HG02885 (cell line): ENCODE results near the gene CACNA2D2.

Experiments
- ATAC-seq: cut with Tn5 transposase; IDR thresholded peaks from one replicate; pipeline ENCODE4 v1.9.1; 2021; ENCODE audit warnings: mild to moderate bottlenecking; ENCODE audit not compliant: unreplicated experiment, poor library complexity

CACNA2D2 gene

DNA sequence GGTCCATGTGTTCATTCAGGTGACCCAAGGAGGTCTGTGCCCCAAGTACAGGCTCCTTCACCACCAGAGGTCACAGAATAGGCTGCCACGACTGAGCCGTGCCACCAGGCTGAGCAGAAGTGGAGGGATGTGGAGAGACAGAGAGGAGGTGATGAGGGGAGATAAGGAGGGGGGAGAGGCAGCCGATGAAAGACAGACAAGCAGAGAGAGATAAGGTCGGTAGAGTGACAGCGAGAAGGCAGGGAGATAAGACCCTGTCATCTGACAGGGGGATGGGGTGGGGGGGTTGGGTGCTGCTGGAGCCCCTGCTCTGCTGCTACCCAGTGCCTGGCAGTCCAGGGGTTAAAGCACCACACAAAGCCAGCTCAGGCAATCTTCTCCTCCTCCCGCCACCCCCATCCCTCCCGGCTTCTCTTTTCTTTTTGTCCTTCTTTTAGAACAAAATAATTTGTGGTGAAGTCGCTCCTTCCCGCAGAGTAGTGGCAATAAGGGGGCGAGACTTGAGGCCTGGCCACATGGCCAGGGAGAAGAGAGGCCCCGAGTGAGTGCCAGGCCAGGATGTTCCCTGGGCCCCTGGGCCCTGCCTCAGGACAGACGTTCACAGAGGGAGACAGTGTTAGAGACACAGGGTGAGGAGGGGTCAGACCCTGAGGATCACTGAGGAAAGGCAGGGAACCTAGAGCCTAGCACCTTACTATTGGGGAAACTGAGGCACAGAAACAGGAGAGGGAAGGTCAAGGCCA is 67.9 kb downstream of the CACNA2D2 start:
- no peak for ATAC-seq

DNA sequence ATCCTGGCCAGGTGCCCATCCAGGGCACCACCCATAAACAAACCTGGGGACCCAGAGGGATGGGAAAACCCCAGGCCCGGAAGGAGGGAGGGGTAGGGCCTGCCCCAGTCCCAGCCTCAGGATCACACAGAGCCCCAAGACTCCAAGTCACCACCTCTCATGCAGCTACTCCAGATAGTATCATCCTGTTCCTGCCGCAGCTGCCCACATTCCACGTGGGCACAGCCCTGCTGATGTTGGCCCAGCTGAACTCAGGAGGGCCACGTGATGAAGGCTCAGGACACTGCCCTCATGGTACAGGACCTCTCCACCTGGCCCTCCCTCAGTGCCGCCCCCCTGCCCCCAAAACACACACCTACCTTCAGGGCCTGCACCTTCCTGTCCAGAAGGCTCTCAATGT is 69.5 kb downstream of the CACNA2D2 start:
- no peak for ATAC-seq

DNA sequence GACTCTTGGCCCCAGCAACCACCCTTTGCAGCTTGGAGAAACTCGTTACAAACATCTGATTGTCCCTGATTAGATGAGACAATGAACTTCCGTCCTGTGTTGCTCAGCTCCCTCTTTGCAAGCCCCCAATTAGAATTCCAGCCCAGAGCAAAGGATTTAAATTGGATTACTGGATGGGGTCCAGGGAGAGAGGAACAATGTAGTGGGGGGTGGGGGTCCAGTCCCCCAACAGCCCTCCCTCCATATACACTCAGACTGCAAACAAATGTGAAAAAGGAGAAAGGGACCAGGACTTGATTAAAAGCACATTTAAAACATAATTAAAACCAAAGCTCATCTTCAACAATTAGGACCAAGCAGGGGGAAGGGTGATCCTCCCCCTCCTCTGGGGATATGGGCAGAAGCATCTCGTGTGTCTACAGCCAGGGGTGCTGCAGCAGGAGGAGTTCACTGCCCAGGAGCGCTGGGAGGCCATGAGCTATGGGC is 72.4 kb downstream of the CACNA2D2 start:
- no peak for ATAC-seq

DNA sequence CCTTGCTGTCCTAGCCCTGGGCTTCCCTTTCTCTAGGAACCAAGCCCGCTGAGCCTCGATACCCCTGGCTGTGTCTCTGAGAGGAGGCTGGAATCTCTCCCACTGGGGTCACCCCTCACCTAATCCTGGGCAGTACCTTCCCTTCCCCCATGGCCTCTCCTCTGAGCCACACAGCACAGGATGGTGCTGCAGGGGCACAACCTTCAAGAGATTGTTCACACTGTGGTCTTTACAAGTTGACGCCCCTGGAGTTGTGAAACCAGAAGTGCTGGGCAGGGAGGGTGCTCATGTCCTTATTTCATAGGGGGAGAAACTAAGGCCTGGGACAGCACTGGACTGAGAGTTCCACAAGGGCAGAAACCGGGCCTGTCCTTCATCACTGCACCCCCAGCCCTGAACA is 73.2 kb downstream of the CACNA2D2 start:
- no peak for ATAC-seq

DNA sequence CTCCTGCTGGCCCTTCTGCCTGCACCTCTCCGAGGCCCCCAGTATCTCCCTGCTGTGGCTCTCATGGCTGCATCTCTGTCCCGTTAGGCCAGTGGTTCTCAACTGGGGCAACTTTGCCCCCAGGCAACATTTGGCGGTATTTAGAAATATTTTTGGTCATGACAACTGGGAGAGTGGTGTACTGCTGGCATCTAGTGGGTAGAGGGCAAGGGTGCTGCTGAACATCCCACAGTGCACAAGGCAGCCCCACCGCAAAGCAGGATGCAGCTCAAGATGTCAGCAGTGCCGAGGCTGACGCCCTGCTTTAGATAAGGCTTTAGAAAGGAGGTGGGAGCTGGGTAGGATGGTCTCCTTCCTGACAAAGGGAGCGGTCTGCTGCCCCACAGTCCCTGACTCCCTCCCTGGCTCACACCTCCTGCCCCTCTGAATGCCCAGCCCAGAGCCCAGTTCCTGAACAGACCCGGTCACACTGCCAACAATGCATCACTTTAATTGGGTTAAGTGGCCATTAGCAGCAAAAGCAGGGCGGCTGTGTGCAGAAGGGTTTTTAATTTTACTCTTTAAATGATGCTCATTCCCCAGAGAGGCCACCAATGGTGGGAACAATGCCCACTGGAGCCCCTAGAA is 75.3 kb downstream of the CACNA2D2 start:
- ATAC-seq: no peak

DNA sequence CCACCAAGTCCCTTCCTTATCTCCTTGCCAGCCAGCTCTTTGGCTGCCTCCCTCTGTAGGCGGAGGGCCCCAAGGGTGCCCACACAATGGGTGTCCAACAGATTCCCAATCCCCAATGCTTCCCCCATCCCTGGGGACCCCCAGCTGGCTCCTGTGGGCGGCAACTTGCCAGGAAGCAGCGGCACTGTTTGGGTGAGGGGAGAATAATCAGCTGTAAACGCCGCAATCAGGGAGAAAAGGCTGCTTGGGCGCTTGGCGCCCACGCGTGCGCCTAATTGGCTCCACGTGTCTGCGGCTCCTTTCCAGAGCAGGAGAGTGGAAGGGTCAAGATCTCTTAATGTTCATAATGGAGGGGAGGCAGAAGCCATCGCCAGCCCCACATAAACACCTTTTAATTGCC is 76.2 kb downstream of the CACNA2D2 start:
- no peak for ATAC-seq

DNA sequence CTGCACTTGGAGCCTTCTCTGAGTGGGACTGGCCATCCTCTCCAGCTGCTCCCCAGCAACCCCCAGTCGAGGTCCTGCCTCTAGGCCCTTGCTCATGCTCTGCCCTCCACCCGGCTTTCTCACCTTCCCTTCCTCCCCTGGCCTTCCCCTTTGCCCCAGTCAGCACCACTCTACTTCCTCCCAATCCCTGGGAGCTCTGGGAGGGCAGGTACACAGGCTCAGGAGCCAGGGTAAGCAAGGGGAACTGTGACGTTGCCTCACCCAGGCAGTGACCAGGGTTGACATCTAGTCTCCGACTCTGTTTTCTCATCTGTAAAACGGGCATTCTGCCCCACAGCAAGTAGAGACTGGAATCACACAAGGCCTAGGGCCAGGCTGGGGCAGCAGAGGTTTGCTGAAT is 77.5 kb downstream of the CACNA2D2 start:
- ATAC-seq: no peak

DNA sequence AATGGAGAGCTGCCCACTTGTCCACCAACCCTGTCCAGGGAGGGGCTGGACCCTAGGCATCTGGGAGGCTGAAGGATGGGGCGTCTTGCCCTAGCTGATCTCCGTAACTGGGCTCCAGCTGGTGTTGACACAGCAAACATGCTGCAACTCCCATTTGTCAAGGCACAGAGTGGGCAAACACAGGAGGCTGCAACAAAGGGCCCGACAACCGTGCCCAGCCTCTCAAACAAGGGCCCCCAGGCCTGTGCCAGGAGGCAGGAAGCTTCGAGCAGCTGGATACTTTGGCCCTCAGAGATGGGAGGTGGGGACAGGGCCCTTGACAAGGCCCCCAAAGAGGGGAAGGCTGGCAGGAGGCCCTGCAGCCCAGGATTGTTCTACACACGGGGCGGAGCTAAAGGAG is 79.9 kb downstream of the CACNA2D2 start:
- ATAC-seq: no peak

DNA sequence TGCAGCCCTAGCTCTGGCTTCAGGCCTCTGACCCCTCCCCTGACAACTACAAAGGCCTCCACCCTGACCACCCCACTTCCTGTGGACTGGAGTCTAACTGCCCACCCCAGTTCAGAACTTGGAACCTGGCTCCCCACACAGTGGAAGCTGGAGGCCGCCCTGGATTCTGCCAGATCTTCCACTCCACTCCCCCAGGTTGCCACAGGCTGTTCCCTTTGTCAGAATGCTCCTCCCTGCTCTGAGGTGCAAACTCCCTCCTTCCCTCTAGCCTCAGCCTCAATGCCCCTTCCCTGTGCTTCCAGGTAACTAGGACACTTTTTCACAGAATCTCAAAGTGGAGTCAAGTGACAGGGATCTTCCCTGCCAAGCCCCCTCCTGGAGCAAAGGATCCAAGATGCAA is 81.3 kb downstream of the CACNA2D2 start:
- no peak for ATAC-seq

DNA sequence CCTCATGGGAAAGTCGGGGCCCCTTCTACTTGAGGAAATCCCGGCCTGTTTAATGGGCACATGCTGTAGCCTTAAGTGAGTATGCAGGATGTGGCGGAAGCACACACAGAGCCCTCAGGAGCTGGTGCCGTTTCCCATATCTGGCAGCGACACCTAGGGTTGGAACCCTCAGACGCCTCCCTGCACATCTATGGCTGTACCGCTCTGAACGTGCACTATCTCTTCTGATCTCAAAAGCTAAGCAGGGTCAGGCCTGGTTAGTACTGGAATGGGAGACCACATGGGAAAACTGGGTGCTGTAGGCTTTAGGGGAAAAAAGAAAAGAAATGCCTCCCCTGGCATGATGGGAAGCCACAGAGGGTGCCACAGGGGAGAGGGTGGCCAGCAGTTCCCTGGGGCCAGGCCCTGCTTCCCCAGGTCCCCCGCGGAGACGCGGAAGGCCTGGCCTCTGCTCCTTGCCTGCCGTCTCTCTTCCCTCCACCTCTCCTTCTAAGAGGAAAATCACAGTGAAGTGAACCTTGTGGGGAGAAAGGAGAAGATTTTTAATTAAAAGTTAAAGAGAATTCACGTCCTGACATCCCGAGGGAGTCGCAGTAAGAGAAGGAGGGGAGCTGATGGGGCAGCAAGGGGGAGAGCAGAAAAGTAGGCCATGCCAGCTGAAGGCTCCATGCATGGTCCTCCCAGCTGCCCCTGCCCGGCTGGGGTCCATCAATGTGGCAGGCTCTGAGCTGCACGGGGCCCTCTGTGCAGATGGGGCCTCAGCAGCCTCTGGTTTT is 83.7 kb downstream of the CACNA2D2 start:
- ATAC-seq: no peak

DNA sequence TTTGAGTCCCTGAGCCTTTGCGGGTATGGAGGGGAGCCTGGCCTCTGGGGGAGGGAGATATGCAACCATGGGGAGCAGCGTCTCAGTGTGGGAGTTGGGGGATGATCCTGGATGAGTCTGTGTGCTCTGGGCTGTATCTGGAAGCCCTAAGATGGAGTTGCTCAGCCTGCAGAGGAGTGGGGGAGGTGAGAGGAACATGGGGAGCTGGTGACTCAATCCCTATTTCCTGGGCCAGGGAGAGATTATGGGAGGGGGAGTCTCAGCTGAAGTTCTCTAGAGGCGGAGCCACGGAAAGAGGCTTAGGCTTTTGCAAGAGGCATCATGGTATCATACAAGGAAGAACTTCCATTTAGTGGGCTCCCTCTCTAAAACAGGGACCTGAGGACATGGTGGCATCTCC is 84.6 kb downstream of the CACNA2D2 start:
- ATAC-seq: no peak

DNA sequence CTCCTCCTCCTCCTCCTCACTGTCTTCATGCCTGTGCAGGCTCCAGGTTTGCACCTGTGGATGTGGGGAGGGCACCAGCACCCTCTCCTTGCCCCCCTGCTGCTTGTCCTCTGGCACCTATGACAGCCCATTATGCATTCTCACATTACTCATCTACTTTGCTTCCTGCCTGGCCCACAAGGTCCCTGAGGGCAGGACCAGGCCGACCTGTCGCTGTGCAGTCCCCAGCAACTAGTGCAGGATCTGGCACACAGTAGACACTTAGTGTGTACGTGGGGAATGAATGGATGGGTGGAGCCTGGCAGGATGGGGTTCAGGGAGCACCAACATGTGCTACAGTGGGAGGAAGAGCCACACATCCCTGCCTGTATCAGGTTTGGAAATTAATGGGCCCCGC is 85.8 kb downstream of the CACNA2D2 start:
- no peak for ATAC-seq

DNA sequence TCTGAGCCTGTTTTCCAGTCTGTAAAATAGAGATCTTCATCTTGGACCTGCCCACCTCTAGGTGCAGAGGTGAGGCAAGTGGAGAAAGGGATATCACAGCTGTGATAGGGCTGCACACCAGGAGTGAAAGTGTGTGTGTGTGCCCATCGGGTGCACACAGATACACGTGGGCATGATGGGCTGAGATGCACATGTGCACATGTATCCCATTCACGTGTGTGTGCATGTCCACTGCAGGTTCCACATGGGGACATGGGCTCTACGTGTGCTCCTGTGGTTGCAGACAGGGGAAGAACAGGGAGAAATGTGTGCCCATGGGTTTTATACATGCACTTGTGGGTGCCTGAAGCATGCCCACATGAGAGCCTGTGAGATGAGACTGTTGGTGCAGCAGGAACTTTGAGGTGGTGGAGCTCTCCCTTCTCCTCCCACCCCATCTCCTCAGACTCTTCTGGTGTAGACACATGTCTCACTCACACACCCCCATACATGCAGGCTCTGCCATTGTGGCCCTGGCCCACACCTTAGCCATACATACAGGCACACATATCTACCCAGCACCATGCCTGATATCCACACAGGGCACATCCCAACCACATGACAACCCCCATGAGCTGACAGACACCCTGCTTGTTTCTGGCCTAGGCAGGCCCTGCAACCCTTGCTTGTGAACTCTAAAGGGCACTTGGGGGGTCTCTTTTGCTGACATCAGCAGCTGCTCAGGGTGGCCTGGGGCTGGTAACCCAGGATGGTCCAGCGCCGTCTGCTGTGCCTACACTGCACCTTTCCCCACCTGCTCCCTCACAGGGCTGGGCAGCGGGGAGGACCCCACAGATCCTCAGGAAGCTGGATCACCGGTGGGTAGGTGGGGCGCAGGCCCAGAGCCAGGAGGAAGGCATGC is 86.4 kb downstream of the CACNA2D2 start:
- ATAC-seq: no peak

DNA sequence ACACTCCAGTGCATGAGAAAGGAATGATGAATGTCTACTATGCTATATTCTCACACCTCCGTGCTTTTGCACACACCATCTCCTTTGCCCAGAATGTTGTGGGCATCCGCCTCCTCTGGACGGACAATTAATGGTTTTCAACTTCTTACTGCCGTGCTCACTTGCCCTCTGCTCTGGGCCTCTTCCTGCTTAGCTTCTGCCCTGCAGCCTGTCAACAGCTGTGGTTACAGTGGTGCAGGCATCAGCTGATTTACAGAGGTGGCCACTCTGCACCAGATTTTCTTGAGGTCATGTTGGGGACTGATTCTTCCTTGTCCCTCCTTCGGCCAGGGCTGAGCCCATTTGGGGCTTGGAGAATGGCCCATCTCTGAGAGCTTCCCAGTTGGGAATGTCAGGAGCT is 87.6 kb downstream of the CACNA2D2 start:
- no peak for ATAC-seq

DNA sequence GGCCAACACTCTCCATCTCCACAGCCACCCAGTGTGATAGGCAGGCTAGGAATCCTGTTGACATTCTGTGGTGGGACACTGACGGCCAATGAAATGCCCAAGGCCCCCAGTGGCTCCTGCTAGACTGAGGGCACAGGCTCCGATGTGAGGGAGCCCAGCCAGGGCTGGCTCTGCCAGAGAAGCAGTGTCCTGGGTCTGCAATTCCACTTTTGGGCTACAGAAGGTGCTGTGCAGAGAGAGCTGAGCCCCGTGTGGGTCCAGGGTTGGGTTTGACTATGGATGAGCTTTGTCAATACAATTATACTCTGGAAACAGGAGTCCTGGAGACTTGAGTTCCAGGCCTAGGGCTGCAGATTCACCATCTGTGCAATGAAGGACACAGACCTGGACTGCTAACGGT is 88.4 kb downstream of the CACNA2D2 start:
- ATAC-seq: no peak

DNA sequence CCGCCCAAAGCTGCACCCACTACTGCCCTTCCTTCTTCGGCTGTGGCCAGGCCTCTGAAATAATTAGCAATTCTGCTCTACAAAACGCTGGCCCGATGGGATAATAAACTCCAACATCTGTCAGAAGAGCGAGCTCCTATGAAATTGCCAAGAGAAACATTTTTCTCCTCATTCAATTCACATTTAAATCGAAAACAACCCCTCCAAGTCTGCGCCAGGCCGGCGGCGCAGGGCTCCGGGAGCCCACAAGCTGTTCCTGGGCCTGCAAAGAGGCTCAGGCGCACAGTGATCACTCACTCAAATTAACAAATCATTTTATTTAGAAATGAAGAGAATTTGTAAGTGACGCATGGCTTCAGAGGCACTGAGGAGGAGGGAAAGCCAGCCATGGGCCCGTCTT is 88.8 kb downstream of the CACNA2D2 start:
- no peak for ATAC-seq

DNA sequence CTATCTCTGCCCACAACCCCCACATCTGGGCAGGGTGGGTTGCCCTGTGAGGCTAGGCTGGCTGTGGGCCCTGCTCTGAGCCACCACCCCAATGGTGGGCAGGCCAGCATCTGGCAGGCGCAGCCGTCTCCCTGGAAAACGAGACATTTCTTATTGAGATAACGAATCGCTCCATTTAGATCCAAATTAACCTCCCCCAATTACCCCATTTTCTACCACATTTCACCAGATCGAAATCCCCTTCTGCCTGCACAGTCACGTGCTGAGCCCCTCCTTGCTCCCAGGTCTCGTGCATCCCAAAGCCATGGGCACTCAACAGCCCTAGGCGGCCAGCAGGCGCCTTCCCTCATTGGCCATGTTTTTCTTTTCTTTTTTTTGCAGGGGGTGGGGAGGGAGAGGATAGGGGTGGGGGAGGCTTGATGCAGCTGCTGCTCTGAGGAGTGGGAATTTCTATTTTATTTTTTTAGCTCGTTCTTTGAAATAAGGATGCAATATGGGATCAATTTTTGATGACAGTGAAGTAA is 91.1 kb downstream of the CACNA2D2 start:
- ATAC-seq: no peak

DNA sequence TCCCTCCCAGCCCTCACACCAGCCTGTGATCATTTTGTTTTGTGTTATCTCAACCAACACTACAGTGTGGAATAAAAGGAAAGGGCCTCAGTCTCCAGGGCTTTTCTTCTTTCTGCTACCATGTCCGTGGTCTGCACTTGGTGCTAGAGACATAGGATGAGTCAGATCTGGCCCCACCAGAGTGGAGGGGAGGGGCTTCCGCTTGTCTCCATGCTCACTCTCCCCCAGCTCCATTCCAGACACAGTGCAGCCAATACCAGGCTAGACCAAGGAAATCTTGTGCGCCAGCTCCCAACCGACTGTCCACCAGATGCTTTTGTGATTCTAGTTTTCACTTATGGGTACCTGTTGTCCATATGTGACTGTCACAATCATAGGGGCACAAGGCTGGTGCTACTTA is 92.2 kb downstream of the CACNA2D2 start:
- no peak for ATAC-seq

DNA sequence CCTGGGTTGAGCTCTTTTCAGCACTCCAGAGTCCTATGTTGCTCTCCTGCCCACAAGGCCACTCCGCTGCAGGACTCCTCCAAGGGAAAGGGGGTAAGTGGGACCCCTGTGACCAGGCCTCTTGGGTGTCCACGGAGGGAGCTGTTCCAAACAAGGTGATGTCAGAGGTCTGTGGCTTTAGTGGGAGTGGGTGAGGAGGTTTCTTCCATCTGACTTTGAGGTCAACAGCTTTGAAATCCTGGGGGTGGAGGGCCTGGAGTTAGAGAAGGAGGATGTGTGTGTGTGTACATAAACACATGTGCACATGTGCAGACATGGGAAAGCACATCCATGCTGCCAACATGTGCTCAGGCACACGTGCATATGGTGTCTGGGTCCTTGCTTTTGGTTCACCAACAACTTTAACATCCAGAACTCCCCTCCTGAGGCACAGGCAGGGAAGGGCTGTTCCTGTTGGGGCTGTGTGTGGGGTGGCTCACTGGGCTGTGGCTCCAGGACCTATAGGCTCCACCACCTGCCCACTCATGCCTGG is 92.8 kb downstream of the CACNA2D2 start:
- no peak for ATAC-seq

DNA sequence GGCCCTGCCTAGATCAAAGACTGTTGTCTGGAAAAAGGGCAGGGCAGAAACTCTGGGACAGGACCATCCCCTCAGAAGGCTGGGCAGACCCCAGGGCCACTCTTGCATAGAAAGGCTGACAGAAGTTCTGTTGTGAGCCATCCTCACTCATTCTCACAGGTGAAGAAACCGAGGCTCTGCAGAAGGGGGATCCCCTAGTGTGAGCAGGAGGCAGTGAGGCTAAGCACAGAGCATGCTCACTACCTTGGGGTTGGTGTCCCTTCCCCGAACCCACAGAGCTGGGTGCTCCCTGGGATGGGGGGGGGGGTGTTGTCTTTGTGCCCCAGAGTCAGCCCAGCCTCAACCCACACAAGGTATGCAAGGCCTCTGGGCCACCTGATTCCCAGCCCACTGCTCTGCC is 93.2 kb downstream of the CACNA2D2 start:
- no peak for ATAC-seq
